ENCODE data around the gene ATP7B.

ATP7B gene

DNA sequence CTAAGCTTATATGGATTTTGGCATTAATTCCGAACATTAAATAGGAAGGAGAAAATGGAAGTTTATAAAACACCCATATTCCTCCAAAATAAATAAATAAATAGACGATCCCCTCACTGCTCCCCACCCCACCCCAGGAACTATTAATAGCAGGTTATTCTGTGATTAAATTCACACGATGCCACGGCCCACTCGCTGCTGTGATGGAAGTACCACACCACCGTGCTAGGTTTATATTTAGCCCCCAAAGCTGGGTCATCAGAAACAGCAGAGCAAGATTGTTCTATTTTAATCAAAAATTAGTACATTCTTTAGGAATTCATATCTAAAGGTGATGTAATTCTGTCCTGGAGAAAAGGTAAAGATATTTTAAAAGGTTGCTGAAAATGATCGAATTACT lies 84.1 kb downstream of the ATP7B start:
- Histone ChIP-seq H3K4me1 (ENCODE audit: insufficient read depth, low read length) (no peaks in the 10 kb centered on the region), H3K9me3 (ENCODE audit: insufficient read depth, low read depth, low read length) (no peaks in the 10 kb centered on the region), H3K9ac (ENCODE audit: low read depth, low read length) (no peak overlapping the region), H3K4me3 (ENCODE audit: low read length) (no peak overlapping the region), H3K27ac (ENCODE audit: low read depth, low read length) (no peak overlapping the region), H3K36me3 (ENCODE audit: insufficient read depth, low read length) (no peaks in the 10 kb centered on the region), H3K27me3 (ENCODE audit: insufficient read depth, low read length) (no peaks in the 10 kb centered on the region)
- 95% methylated on average over 6 of the region's 7 CpGs for WGBS

DNA sequence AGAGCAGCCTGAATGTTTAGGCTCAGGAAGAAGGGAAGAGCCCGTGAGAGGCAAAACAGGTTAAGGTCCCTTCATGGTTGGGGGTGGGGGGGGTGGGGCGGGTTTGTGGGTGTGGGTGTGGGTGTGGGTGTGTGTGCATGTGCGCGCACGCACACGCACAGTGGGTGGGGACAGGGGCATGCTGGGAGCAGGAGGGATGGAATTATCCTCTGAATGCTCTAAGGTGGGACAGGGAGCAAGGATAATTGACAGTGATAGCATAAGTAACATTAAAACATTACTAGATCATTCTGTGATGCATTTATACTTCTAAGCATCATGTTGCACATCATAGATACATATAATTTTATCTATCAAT lies 84.7 kb downstream of the ATP7B start:
- Histone ChIP-seq H3K27ac (ENCODE audit: low read depth, low read length) (no peak overlapping the region), H3K36me3 (ENCODE audit: insufficient read depth, low read length) (no peaks in the 10 kb centered on the region), H3K9ac (ENCODE audit: low read depth, low read length) (no peak overlapping the region), H3K27me3 (ENCODE audit: insufficient read depth, low read length) (no peaks in the 10 kb centered on the region), H3K9me3 (ENCODE audit: insufficient read depth, low read depth, low read length) (no peaks in the 10 kb centered on the region), H3K4me3 (ENCODE audit: low read length) (no peak overlapping the region), H3K4me1 (ENCODE audit: insufficient read depth, low read length) (no peaks in the 10 kb centered on the region)
- 89% methylated on average over 6 of the region's 6 CpGs for WGBS

DNA sequence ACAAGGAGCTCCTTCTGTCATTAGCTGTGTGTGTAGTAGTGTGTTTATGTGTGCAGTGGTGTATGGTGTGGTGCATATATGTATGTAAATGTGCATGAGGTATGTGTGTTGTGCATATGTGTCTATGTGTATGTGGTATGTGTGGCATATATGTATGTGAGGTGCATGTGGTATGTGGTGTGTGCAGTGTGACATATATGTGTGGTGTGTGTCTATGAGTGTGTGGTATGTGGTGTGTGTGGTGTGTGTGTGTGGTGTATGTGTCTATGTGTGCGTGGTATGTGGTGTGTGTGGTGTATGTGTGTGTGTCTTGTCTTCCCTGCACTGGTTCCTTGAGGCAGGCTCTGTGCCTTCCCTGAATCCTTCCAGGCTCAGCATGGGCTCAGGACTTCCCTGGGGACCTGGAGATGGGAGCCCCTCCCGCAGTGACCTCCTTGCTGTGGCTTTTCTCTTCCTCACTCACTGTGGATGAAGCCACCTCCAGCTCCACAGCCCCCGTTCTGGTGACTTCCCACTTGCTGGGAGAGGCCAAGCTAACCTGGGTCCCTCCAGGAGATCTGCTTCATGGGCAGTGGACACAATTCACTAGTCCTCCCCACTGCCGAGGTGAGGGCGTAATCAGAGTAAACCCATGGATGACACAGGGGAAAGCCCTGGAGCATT lies 85.3 kb downstream of the ATP7B start:
- no peak overlapping the region for H3K4me3 ChIP-seq (ENCODE audit: low read length)
- H3K27ac ChIP-seq (ENCODE audit: low read depth, low read length): no peak overlapping the region
- 82% methylated on average over 5 of the region's 5 CpGs for WGBS
- H3K9me3 ChIP-seq (ENCODE audit: insufficient read depth, low read depth, low read length): no peaks in the 10 kb centered on the region
- no peaks in the 10 kb centered on the region for H3K36me3 ChIP-seq (ENCODE audit: insufficient read depth, low read length)
- H3K4me1 ChIP-seq (ENCODE audit: insufficient read depth, low read length): no peaks in the 10 kb centered on the region
- no peaks in the 10 kb centered on the region for H3K27me3 ChIP-seq (ENCODE audit: insufficient read depth, low read length)
- no peak overlapping the region for H3K9ac ChIP-seq (ENCODE audit: low read depth, low read length)

DNA sequence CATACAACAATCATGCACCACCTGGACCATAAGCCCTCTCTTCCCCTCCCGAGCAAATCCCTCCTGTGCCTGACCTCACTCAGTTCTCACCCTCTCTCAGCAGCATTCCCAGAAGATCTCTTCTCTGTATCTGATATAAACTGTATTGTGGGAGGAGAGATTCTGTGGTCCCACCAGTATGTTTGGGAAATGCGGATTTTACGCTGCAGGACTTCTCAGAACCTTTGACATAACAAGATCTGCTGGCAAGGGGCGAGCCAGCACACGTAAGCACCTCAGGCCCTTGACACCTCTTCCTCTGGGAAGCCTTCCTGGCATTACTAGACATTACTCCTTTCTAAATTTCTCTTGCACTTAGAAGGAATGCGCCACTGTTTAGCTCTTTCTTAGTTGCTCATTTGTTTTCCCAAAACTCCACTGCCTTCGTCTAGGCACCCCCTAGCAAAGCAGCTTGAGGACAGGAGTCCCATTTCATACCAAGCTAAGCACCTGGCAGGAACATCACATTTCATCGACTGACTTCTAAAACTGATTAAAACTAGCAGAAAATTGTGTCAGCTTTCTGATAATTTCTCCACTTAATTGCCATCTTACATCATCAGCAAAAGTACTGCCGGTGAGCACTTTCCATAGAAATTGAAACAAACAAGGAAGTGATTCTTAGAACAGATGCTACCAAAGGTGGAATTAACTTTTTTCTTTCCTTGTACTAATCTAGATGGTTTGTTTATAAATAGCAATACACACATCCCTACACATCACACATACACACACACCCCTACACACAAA lies 86.3 kb downstream of the ATP7B start:
- no peak overlapping the region; the same call in 1 of the 2 replicates for H3K9ac ChIP-seq (ENCODE audit: low read depth, low read length)
- no peaks in the 10 kb centered on the region for H3K4me1 ChIP-seq (ENCODE audit: insufficient read depth, low read length)
- H3K9me3 ChIP-seq (ENCODE audit: insufficient read depth, low read depth, low read length): no peaks in the 10 kb centered on the region
- no peaks in the 10 kb centered on the region for H3K27me3 ChIP-seq (ENCODE audit: insufficient read depth, low read length)
- no peak overlapping the region for H3K27ac ChIP-seq (ENCODE audit: low read depth, low read length)
- WGBS: 89% methylated on average over 9 of the region's 9 CpGs
- H3K4me3 ChIP-seq (ENCODE audit: low read length): no peak overlapping the region
- H3K36me3 ChIP-seq (ENCODE audit: insufficient read depth, low read length): no peaks in the 10 kb centered on the region

DNA sequence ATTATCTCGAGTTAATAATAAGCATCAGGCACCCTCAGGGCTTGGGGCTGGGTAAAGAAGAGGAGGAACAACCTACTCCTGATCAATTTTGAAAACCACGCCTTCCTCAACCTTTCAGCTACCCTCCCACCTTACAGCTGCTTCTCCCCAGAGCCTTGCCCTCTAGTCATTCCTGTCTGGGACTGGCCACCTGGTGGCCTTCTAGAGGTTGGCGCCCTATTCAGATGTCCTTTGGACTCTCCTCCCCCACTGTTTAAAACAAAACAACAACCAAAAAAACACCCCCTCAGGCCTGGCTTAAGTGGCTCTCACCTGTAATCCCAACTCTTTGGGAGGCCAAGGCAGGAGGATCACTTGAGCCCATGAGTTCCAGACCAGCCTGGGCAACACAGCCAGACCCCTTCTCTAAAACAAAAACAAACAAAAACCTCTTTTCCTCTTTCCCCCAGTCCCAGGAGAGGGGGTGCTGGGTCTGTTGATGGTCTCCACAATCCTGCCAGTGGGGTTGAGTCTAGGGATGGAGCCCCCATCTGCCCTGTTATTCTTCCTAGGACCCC lies 87.2 kb downstream of the ATP7B start:
- Histone ChIP-seq H3K36me3 (ENCODE audit: insufficient read depth, low read length) (no peaks in the 10 kb centered on the region), H3K27ac (ENCODE audit: low read depth, low read length) (no peak overlapping the region), H3K9ac (ENCODE audit: low read depth, low read length) (no peak overlapping the region), H3K9me3 (ENCODE audit: insufficient read depth, low read depth, low read length) (no peaks in the 10 kb centered on the region), H3K4me3 (ENCODE audit: low read length) (no peak overlapping the region), H3K4me1 (ENCODE audit: insufficient read depth, low read length) (no peaks in the 10 kb centered on the region), H3K27me3 (ENCODE audit: insufficient read depth, low read length) (no peaks in the 10 kb centered on the region)
- WGBS: 76% methylated on average over 3 of the region's 3 CpGs

DNA sequence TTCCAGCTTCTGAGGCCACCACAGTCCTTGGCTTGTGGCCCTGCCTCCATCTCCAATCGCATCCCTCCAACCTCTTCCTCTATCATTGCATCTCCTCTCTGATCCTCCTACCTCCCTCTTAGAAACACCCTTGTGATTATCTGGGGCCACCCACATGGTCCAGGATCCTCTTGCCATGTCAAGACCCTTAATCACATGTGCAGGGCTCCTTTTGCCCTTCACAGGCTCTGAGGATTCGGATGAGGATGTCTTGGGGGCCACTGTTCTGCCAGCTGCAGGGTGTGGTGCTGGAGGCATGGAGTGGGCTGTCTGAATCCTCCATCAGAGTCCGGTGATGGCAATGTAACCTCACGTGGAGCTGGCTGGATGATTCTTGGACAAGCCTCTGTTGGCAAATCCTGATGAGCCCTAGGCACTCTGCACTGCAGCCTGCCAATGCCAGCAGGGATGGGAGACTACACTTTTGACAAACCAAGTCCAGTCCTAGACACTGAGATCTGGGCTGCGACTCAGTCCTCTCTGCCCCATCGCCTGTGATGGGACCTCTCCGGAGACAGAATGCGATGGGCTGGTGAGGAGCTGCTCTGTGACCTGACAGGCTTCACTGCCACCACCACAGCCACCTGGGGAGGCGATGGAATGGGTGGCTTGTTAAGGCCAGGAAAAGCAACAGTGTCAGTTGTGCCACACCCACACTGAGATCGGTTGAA lies 88.3 kb downstream of the ATP7B start:
- no peak overlapping the region for H3K4me3 ChIP-seq (ENCODE audit: low read length)
- H3K27ac ChIP-seq (ENCODE audit: low read depth, low read length): no peak overlapping the region
- H3K9me3 ChIP-seq (ENCODE audit: insufficient read depth, low read depth, low read length): no peaks in the 10 kb centered on the region
- WGBS: 93% methylated on average over 10 of the region's 10 CpGs
- H3K27me3 ChIP-seq (ENCODE audit: insufficient read depth, low read length): no peaks in the 10 kb centered on the region
- H3K9ac ChIP-seq (ENCODE audit: low read depth, low read length): no peak overlapping the region
- H3K4me1 ChIP-seq (ENCODE audit: insufficient read depth, low read length): no peaks in the 10 kb centered on the region
- no peaks in the 10 kb centered on the region for H3K36me3 ChIP-seq (ENCODE audit: insufficient read depth, low read length)

DNA sequence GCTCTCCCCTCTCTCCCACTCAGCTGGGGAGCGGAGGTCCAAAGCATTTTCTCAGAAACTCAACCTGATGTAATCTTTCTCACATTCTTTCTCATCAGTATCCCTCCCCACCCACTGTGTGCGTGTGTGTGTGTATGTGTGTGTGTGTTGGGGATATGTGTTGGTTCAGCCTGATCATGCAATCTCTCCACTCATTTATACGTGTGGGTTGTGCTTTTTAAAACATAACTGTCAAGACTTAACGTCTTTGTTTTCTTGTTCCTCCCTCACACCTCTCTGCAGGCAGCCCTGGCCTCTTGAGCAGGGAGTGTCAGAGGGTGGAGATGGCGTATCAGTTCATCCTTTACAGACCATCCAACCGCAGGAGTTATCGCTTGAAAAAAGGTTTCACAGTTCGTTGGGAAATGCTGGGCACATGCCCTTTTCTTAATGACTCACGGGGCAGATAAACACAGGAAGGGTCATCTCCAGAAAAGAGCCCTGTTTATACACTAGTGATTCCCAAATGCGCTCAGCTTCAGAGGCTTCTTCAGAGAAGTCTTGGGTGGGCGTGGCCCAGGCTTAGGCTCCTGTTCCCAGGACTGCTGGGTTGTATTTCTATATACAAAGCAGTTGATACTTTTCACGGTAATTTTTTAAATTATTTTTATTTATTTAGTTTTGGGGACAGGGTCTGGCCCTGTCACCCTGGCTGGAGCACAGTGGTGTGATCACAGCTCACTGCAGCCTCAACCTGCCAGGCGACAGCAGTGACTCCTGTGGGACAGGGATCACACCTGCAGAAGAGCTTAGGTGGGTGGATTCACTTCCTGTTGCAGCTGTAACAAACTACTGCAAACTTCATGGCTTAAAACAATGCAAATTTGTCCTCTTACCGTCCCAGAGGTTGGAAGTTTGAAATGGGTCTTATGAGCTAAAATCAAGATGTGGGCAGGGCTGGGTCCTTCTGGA lies 89.2 kb downstream of the ATP7B start:
- Histone ChIP-seq H3K9ac (ENCODE audit: low read depth, low read length) (no peak overlapping the region), H3K27ac (ENCODE audit: low read depth, low read length) (no peak overlapping the region), H3K9me3 (ENCODE audit: insufficient read depth, low read depth, low read length) (no peaks in the 10 kb centered on the region), H3K4me1 (ENCODE audit: insufficient read depth, low read length) (no peaks in the 10 kb centered on the region), H3K27me3 (ENCODE audit: insufficient read depth, low read length) (no peaks in the 10 kb centered on the region), H3K36me3 (ENCODE audit: insufficient read depth, low read length) (no peaks in the 10 kb centered on the region), H3K4me3 (ENCODE audit: low read length) (no peak overlapping the region)
- 90% methylated on average over 12 of the region's 14 CpGs for WGBS

DNA sequence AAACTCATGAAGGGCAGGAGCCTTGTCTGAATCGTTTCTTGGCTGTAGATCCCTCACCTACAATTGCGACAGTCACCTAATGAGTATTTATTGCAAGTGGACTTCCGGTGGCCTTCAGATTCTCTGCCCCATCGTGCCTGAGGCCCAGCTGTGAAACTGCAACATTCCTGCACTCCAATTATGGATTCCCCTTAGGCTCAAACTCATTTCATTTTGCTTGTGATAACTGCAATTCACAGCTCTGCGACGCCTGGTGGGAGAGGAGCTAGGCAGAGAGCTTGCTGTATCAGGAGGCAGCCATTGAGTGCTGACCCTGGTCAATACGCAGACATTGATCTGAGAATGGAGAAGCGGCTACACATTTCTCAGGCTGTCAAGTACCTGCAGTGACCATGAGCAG lies 90.5 kb downstream of the ATP7B start:
- Histone ChIP-seq H3K4me3 (ENCODE audit: low read length) (no peak overlapping the region), H3K9me3 (ENCODE audit: insufficient read depth, low read depth, low read length) (no peaks in the 10 kb centered on the region)

DNA sequence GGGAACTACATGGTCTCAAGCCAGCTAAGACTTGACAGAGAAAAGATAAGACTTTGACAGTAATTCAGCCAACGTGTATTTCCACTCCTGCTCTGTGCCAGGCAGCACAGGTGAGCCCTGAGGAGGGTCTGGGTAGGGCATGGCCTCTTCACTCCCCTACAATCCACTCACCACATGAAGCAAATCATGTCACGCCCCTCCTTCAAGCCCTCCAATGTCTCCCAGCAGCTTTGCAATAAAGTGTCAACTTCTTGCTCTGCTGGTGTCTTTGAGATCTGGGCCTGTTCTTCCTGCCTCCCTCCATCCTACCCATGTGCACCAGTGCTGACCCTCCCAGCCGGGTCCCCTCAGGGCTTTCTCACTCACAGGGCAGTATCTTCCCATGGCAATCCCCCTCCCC lies 91.0 kb downstream of the ATP7B start:
- H3K4me1 ChIP-seq (ENCODE audit: insufficient read depth, low read length): no peaks in the 10 kb centered on the region
- no peaks in the 10 kb centered on the region for H3K27me3 ChIP-seq (ENCODE audit: insufficient read depth, low read length)
- no peak overlapping the region for H3K27ac ChIP-seq (ENCODE audit: low read depth, low read length)
- no peak overlapping the region for H3K9ac ChIP-seq (ENCODE audit: low read depth, low read length)
- 80% methylated on average over 3 of the region's 3 CpGs for WGBS
- H3K4me3 ChIP-seq (ENCODE audit: low read length): no peak overlapping the region
- H3K36me3 ChIP-seq (ENCODE audit: insufficient read depth, low read length): no peaks in the 10 kb centered on the region
- H3K9me3 ChIP-seq (ENCODE audit: insufficient read depth, low read depth, low read length): no peaks in the 10 kb centered on the region

More for the DNA sequence above, 90.5 kb downstream of the ATP7B start:
- Histone ChIP-seq H3K36me3 (ENCODE audit: insufficient read depth, low read length) (no peaks in the 10 kb centered on the region), H3K27me3 (ENCODE audit: insufficient read depth, low read length) (no peaks in the 10 kb centered on the region), H3K9ac (ENCODE audit: low read depth, low read length) (no peak overlapping the region), H3K27ac (ENCODE audit: low read depth, low read length) (no peak overlapping the region), H3K4me1 (ENCODE audit: insufficient read depth, low read length) (no peaks in the 10 kb centered on the region)
- WGBS: 92% methylated on average over 8 of the region's 8 CpGs

DNA sequence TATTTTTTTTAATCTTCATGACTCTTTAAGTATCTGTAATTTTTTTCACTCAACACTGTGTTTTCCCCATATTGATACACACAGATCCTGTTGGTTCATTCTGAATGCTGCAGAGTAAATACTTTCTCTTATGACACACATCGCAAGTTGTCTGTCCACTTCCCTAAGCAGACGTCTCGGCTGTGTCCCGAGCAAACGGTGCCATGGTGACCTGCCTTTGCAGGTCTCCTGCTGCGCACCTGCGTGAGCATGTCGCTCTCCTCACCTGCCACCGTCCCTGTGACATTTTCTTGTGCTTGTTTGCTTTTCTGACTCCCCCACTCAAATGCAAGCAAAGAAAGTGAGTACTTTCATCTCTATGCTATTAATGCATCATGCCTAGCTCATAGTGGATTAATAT lies 91.7 kb downstream of the ATP7B start:
- Histone ChIP-seq H3K9ac (ENCODE audit: low read depth, low read length) (no peak overlapping the region), H3K4me1 (ENCODE audit: insufficient read depth, low read length) (no peaks in the 10 kb centered on the region), H3K36me3 (ENCODE audit: insufficient read depth, low read length) (no peaks in the 10 kb centered on the region), H3K27me3 (ENCODE audit: insufficient read depth, low read length) (no peaks in the 10 kb centered on the region), H3K4me3 (ENCODE audit: low read length) (no peak overlapping the region), H3K27ac (ENCODE audit: low read depth, low read length) (no peak overlapping the region), H3K9me3 (ENCODE audit: insufficient read depth, low read depth, low read length) (no peaks in the 10 kb centered on the region)
- 90% methylated on average over 9 of the region's 9 CpGs for WGBS
